HepG2 (cell line): Measurements from ENCODE around the gene AGAP3. TPM values are rescaled to one million over a fixed set of nuclear protein-coding genes. Genes with fewer than 3 reads are reported as not detected.

ENCODE experiments used
- ATF3 ChIP-seq: sonication (generic); formaldehyde crosslinking; IDR thresholded peaks from 2 replicates; pipeline ENCODE4 v1.4.0; 2020; ENCODE audit warnings: missing genetic modification reagents
- GABPB1 ChIP-seq: IDR thresholded peaks from 2 replicates; pipeline ENCODE4 v1.6.1; 2016; ENCODE audit warnings: mild to moderate bottlenecking, missing genetic modification reagents, moderate library complexity, missing compliant biosample characterization
- GMEB1 ChIP-seq: sonication (generic); formaldehyde crosslinking; IDR thresholded peaks from 2 replicates; pipeline ENCODE4 v1.5.1; 2020; ENCODE audit warnings: missing genetic modification reagents, mild to moderate bottlenecking, borderline replicate concordance
- HIC2 ChIP-seq: sonication (generic); formaldehyde crosslinking; IDR thresholded peaks from 2 replicates; pipeline ENCODE4 v1.9.0; 2022; ENCODE audit warnings: low read depth, missing genetic modification reagents
- KDM3A ChIP-seq: IDR thresholded peaks from 2 replicates; pipeline ENCODE4 v1.6.1; 2018; ENCODE audit warnings: low read depth, missing compliant biosample characterization
- MLXIP ChIP-seq: sonication (generic); formaldehyde crosslinking; IDR thresholded peaks from 2 replicates; pipeline ENCODE4 v1.9.0; 2021; ENCODE audit warnings: missing genetic modification reagents, borderline replicate concordance
- MYC ChIP-seq: sonication (generic); formaldehyde crosslinking; IDR thresholded peaks from 2 replicates; pipeline ENCODE4 v1.9.0; 2021; ENCODE audit warnings: missing genetic modification reagents, borderline replicate concordance
- NAIF1 ChIP-seq: sonication (generic); formaldehyde crosslinking; IDR thresholded peaks from 2 replicates; pipeline ENCODE4 v1.5.0; 2020; ENCODE audit warnings: mild to moderate bottlenecking, missing genetic modification reagents, borderline replicate concordance
- NFKBIZ ChIP-seq: IDR thresholded peaks from 2 replicates; pipeline ENCODE4 v1.6.1; 2018; ENCODE audit warnings: missing genetic modification reagents, missing compliant biosample characterization
- PAWR ChIP-seq: sonication (generic); formaldehyde crosslinking; IDR thresholded peaks from 2 replicates; pipeline ENCODE4 v1.4.0; 2020; ENCODE audit warnings: missing genetic modification reagents, mild to moderate bottlenecking, borderline replicate concordance
- POLR2AphosphoS5 ChIP-seq: IDR thresholded peaks from 2 replicates; pipeline ENCODE4 v1.6.1; 2012; ENCODE audit warnings: low read depth, low read length
- SPEN ChIP-seq: sonication (generic); formaldehyde crosslinking; IDR thresholded peaks from 2 replicates; pipeline ENCODE4 v1.5.1; 2020; ENCODE audit warnings: low read depth, mild to moderate bottlenecking, missing genetic modification reagents
- ZNF121 ChIP-seq: sonication (generic); formaldehyde crosslinking; IDR thresholded peaks from 2 replicates; pipeline ENCODE4 v1.5.0; 2020; ENCODE audit warnings: mild to moderate bottlenecking, missing genetic modification reagents
- ZNF414 ChIP-seq: sonication (generic); formaldehyde crosslinking; IDR thresholded peaks from 2 replicates; pipeline ENCODE4 v1.5.0; 2020; ENCODE audit warnings: missing genetic modification reagents
- ZNF430 ChIP-seq: sonication (generic); formaldehyde crosslinking; IDR thresholded peaks from 2 replicates; pipeline ENCODE4 v1.9.0; 2021; ENCODE audit warnings: mild to moderate bottlenecking, missing genetic modification reagents
- ZNF512 ChIP-seq: sonication (generic); formaldehyde crosslinking; IDR thresholded peaks from 2 replicates; pipeline ENCODE4 v1.4.0; 2020; ENCODE audit warnings: mild to moderate bottlenecking, missing genetic modification reagents
- ZNF713 ChIP-seq: sonication (generic); formaldehyde crosslinking; IDR thresholded peaks from 2 replicates; pipeline ENCODE4 v1.4.0; 2020; ENCODE audit warnings: mild to moderate bottlenecking, missing genetic modification reagents
- ZNF891 ChIP-seq: sonication (generic); formaldehyde crosslinking; IDR thresholded peaks from 2 replicates; pipeline ENCODE4 v1.5.0; 2020; ENCODE audit warnings: mild to moderate bottlenecking, missing genetic modification reagents
- ZSCAN30 ChIP-seq: sonication (generic); formaldehyde crosslinking; IDR thresholded peaks from 2 replicates; pipeline ENCODE4 v1.5.0; 2020; ENCODE audit warnings: mild to moderate bottlenecking, missing genetic modification reagents
- polyA plus RNA-seq, 8 experiments: library from polyadenylated mRNA; depleted of rRNA in 3 of 8; stranded (reverse) in 7 of 8; unstranded in 1 of 8; fragments of >200 nt; fragmentation: Illumina TruSeq in 4 of 8; extraction: Trizol in 4 of 8; gene quantifications; 2 replicates each; pipeline versions ENCODE4 v1.2.1 to v1.2.3, GENCODE V29; 2011 to 2016; ENCODE audit warnings: low read depth in 4 of 8, missing spikeins in 1 of 8, mixed read lengths in 1 of 8; ENCODE audit not compliant: insufficient read depth in 1 of 8
- total RNA-seq, 5 experiments: library from RNA; depleted of rRNA; stranded (reverse); fragments of >200 nt; fragmentation: Illumina TruSeq; extraction: Trizol; gene quantifications; 2 replicates each; pipeline ENCODE4 v1.2.3, GENCODE V29; 2016; ENCODE audit warnings: low read depth in 1 of 5

AGAP3 gene
- total and polyA plus RNA-seq, 2 of the 13 experiments (the other 11 are each of a cell fraction or from before 2014, with no cell fraction given) = 31.3 to 61.4 TPM

GRCh38 chr7:151059367-151060112 is 26.7 kb upstream of the AGAP3 start, which contains the start of gene SLC4A2 (continued):
- TF ChIP-seq HIC2 (CRISPR knock-in tag) (no peak), ZNF121 (no peak), ZNF713 (0 out of 2 replicates have a peak, but pooled peaks have one; percentile 42), PAWR (no peak), ZNF512 (CRISPR knock-in tag) (no peak), KDM3A (no peak), MYC (peak; percentile 8; the same call in 1 of the 2 replicates), NFKBIZ (CRISPR knock-in tag) (no peak), POLR2AphosphoS5 (peak; percentile 56), GMEB1 (CRISPR knock-in tag) (peak; percentile 77), MLXIP (CRISPR knock-in tag) (no peak), NAIF1 (CRISPR knock-in tag) (no peak), ZNF414 (CRISPR knock-in tag) (no peak), ATF3 (CRISPR knock-in tag) (no peak), ZNF430 (peak; percentile 59; the same call in 1 of the 2 replicates), ZNF891 (CRISPR knock-in tag) (no peak), SPEN (no peak), ZSCAN30 (no peak), GABPB1 (CRISPR knock-in tag) (peak; percentile 45; the same call in 1 of the 2 replicates)
